Endothelial cell of umbilical vein (primary cell): ENCODE data around the gene TAAR9. TPM values are rescaled to one million over a fixed set of nuclear protein-coding genes. Genes with fewer than 3 reads are reported as not detected.

Experiments
- BruUV-seq: library from RNA; stranded (reverse); fragments of 400-500 nt; replicated peaks from 2 replicates; lab custom pipeline; 2021; lab: Mats Ljungman, UMichigan
- CTCF ChIA-PET: fragments of 300-600, 350-600 bp; sonication (Branson Sonifier 250); formaldehyde crosslinking; loops from one replicate; lab custom pipeline; 2021; ENCODE audit warnings: antibody characterized with exemption, inconsistent platforms; lab: Charles Lee
- POLR2A ChIA-PET: fragments of 300-600, 350-600 bp; sonication (Branson Sonifier 250); formaldehyde crosslinking; loops from one replicate; lab custom pipeline; 2021; ENCODE audit warnings: antibody characterized with exemption, inconsistent platforms; lab: Charles Lee
- DNase-seq: peaks from one replicate; pipeline ENCODE4 v3.0.0-alpha.2; 2011; ENCODE audit warnings: low read depth, low spot score
- FAIRE-seq: peaks from 2 replicates; lab custom pipeline; 2011; peaks lifted over from hg19 to GRCh38; lab: Jason Lieb, UNC
- H2AFZ ChIP-seq: 2 replicates; pipeline ENCODE4 v1.6.0; 2012; ENCODE audit warnings: low read depth, low read length, control low read depth, inconsistent platforms
- H3K27ac ChIP-seq: 2 replicates; pipeline ENCODE4 v1.5.1; 2011; ENCODE audit warnings: low read depth, mild to moderate bottlenecking, control low read depth, low read length, moderate library complexity; ENCODE audit not compliant: insufficient read depth
- H3K27me3 ChIP-seq, 2 experiments: 2 replicates each; pipeline versions ENCODE4 v1.6.0 to v1.6.1; 2011; ENCODE audit warnings: low read length in 2 of 2, mixed read lengths in 1 of 2; ENCODE audit not compliant: control insufficient read depth in 2 of 2, insufficient read depth in 2 of 2
- H3K36me3 ChIP-seq, 2 experiments: 2 replicates in 1 of 2; 3 replicates in 1 of 2; pipeline ENCODE4 v1.5.1; 2011; ENCODE audit warnings: low read length in 2 of 2, mild to moderate bottlenecking in 1 of 2, moderate library complexity in 1 of 2; ENCODE audit not compliant: control insufficient read depth in 2 of 2, insufficient read depth in 2 of 2; ENCODE audit errors: extremely low read depth in 1 of 2
- H3K4me1 ChIP-seq: 3 replicates; pipeline ENCODE4 v1.5.1; 2011; ENCODE audit warnings: mild to moderate bottlenecking, low read length; ENCODE audit not compliant: control insufficient read depth, insufficient read depth; ENCODE audit errors: extremely low read depth
- H3K4me2 ChIP-seq: 2 replicates; pipeline ENCODE4 v1.6.1; 2011; ENCODE audit warnings: low read length, control low read depth, mixed read lengths; ENCODE audit not compliant: insufficient read depth
- H3K4me3 ChIP-seq, 3 experiments: fragments of 200-600 bp in 1 of 3; sonication (generic), shearing (Covaris generic) in 1 of 3; replicated peaks in 1 of 3; 2 replicates each; pipeline ENCODE4 v1.5.1; 2011 to 2016; ENCODE audit warnings: control low read depth in 3 of 3, low read length in 3 of 3, mild to moderate bottlenecking in 2 of 3, inconsistent platforms in 1 of 3, low read depth in 1 of 3, moderate library complexity in 1 of 3; ENCODE audit not compliant: insufficient read depth in 1 of 3
- H3K79me2 ChIP-seq: 2 replicates; pipeline ENCODE4 v1.6.0; 2012; ENCODE audit warnings: low read length, inconsistent platforms; ENCODE audit not compliant: control insufficient read depth, insufficient read depth
- H3K9ac ChIP-seq: replicated peaks from 2 replicates; pipeline ENCODE3; 2011; ENCODE audit warnings: low read length, control low read depth; ENCODE audit not compliant: insufficient read depth; ENCODE audit errors: extremely low read depth
- H3K9me1 ChIP-seq: replicated peaks from 3 replicates; pipeline ENCODE4 v1.6.0; 2011; ENCODE audit warnings: mild to moderate bottlenecking, low read length; ENCODE audit not compliant: control insufficient read depth, insufficient read depth; ENCODE audit errors: extremely low read depth
- H3K9me3 ChIP-seq: replicated peaks from 2 replicates; pipeline ENCODE4 v1.5.1; 2012; ENCODE audit warnings: low read length, inconsistent platforms; ENCODE audit not compliant: control insufficient read depth, insufficient read depth
- H4K20me1 ChIP-seq: replicated peaks from 2 replicates; pipeline ENCODE3; 2011; ENCODE audit warnings: mild to moderate bottlenecking, low read length; ENCODE audit not compliant: control insufficient read depth, insufficient read depth; ENCODE audit errors: extremely low read depth
- CTCF ChIP-seq, 2 donors: IDR thresholded peaks; 1 replicate in 1 of 2; 2 replicates in 1 of 2; pipeline ENCODE4 v1.5.1; 2011; ENCODE audit warnings: low read length in 2 of 2, mild to moderate bottlenecking in 2 of 2, moderate library complexity in 2 of 2, control low read depth in 1 of 2, inconsistent platforms in 1 of 2, low read depth in 1 of 2; ENCODE audit not compliant: insufficient read depth in 1 of 2; ENCODE audit errors: extremely low read depth in 1 of 2
- EZH2 ChIP-seq: IDR thresholded peaks from 2 replicates; pipeline ENCODE4 v1.6.1; 2012; ENCODE audit warnings: borderline replicate concordance, low read depth, mild to moderate bottlenecking, moderate library complexity, low read length, inconsistent platforms; ENCODE audit not compliant: severe bottlenecking
- FOS ChIP-seq: IDR thresholded peaks from 2 replicates; pipeline ENCODE4 v1.6.1; 2011; ENCODE audit warnings: mild to moderate bottlenecking, low read length, moderate library complexity, borderline replicate concordance; ENCODE audit not compliant: insufficient read depth
- GATA2 ChIP-seq: IDR thresholded peaks from 2 replicates; pipeline ENCODE4 v1.7.0; 2011; ENCODE audit warnings: low read depth, mild to moderate bottlenecking, moderate library complexity, mixed read lengths, low read length; ENCODE audit not compliant: insufficient read length, insufficient read depth
- JUN ChIP-seq: IDR thresholded peaks from 2 replicates; pipeline ENCODE4 v1.6.1; 2011; ENCODE audit warnings: borderline replicate concordance, low read depth; ENCODE audit not compliant: insufficient read length, insufficient read depth
- MYC ChIP-seq: IDR thresholded peaks from one replicate; pipeline ENCODE4 v1.6.1; 2011; ENCODE audit warnings: mild to moderate bottlenecking, low read depth, low read length
- POLR2A ChIP-seq: IDR thresholded peaks from 2 replicates; pipeline ENCODE4 v1.6.1; 2012; ENCODE audit warnings: low read depth, mild to moderate bottlenecking, control low read depth, low read length
- POLR2AphosphoS5 ChIP-seq: IDR thresholded peaks from 2 replicates; pipeline ENCODE4 v1.6.1; 2012; ENCODE audit warnings: low read depth, mild to moderate bottlenecking, control low read depth, low read length, moderate library complexity; ENCODE audit not compliant: insufficient read depth
- dilution Hi-C: fragments of 300-500 bp; cut with MboI; formaldehyde crosslinking; loops from one replicate; pipeline ENCODE4 v1.15.0; 2019; ENCODE audit warnings: low sequenced_read_pairs; ENCODE audit not compliant: extremely low pct_ligation_motif_present
- intact Hi-C: fragments of 100-400 bp; cut with micrococcal nuclease; formaldehyde crosslinking; loops from one replicate; pipeline ENCODE4 v1.10.0; 2022
- polyA plus RNA-seq, 4 experiments: library from polyadenylated mRNA; depleted of rRNA in 3 of 4; stranded (reverse) in 3 of 4; unstranded in 1 of 4; fragments of >200 nt; gene quantifications; 2 replicates each; pipeline versions ENCODE4 v1.2.1 to v1.2.3, GENCODE V29; 2011 to 2012; ENCODE audit warnings: missing spikeins in 1 of 4
- total RNA-seq: library from RNA; stranded (reverse); gene quantifications from 2 replicates; pipeline ENCODE4 v1.2.3, GENCODE V29; 2021
- TF ChIP-seq, protein P1 (sequence below): IDR thresholded peaks from 2 replicates; pipeline ENCODE4 v1.6.1; 2011; ENCODE audit not compliant: insufficient read depth, insufficient read length

TAAR9 gene
- total and polyA plus RNA-seq, 2 donors (not counting 3 experiments of a cell fraction or from before 2014, with no cell fraction given), result not detected

DNA sequence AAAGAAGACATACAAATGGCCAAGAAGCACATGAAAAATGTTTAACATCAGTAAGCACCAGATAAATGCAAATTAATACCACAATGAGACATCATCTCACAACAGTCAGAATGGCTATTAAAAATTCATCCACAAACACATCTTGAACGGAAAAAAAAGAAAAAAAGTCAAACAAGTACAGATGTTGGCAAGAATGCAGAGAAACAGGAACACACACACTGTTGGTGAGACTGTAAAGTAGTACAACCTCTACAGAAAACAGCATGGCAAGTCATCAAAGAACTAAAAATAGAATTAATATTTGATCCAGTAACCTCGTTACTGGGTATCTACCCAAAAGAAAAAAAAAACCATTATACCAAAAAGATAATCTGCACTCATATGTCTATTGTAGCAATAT is 31.6 kb upstream of the TAAR9 start:
- H3K79me2 ChIP-seq, result peaks cover 79% of the 10 kb centered on the region

More for the DNA sequence above, 31.6 kb upstream of the TAAR9 start:
- intact Hi-C loops (no loop called here), dilution Hi-C loops (no loop called here)
- Histone ChIP-seq H3K4me3 (no peak overlapping the region), H3K9me3 (no peaks in the 10 kb centered on the region), H3K27me3 (no peaks in the 10 kb centered on the region), H3K36me3 (peaks cover 5 to 7% of the 10 kb centered on the region in 2 experiments), H3K27ac (no peak overlapping the region), H2AFZ (no peak overlapping the region), H4K20me1 (no peaks in the 10 kb centered on the region), H3K9ac (no peak overlapping the region), H3K9me1 (no peaks in the 10 kb centered on the region), H3K4me1 (peaks cover 37% of the 10 kb centered on the region), H3K4me2 (no peak overlapping the region)
- DNase-seq (no peak), FAIRE-seq (no peak)
- no peak for TF ChIP-seq POLR2A
- TF ChIP-seq GATA2, result no peak
- no peak for TF ChIP-seq FOS
- TF ChIP-seq POLR2AphosphoS5, result no peak
- no peak for TF ChIP-seq MYC
- no peak for TF ChIP-seq JUN
- TF ChIP-seq EZH2, result no peak
- TF ChIP-seq, protein P1, sequence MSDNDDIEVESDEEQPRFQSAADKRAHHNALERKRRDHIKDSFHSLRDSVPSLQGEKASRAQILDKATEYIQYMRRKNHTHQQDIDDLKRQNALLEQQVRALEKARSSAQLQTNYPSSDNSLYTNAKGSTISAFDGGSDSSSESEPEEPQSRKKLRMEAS, result no peak
- no peak for TF ChIP-seq CTCF (IDR thresholded peaks at IDR 0.05; ENCODE audit: extremely low read depth in 1 of 2, insufficient read depth in 1 of 2, low read depth in 1 of 2, low read length in 2 of 2)
- ChIA-PET CTCF (no interaction called here), POLR2A (no interaction called here)
- BruUV-seq, result no TSS peak
